CD1c-positive myeloid dendritic cell (primary cell): ENCODE measurements around the gene KLRC4.
"Not testable (repeated sequence)": the region's sequence is repeated elsewhere in the genome, so short reads cannot be mapped to it uniquely, and the experiment has no call there.

Experiments
- DNase-seq: peaks from one replicate; pipeline ENCODE4 v3.0.0-alpha.2; 2016; ENCODE audit errors: extremely low spot score

KLRC4 gene

DNA sequence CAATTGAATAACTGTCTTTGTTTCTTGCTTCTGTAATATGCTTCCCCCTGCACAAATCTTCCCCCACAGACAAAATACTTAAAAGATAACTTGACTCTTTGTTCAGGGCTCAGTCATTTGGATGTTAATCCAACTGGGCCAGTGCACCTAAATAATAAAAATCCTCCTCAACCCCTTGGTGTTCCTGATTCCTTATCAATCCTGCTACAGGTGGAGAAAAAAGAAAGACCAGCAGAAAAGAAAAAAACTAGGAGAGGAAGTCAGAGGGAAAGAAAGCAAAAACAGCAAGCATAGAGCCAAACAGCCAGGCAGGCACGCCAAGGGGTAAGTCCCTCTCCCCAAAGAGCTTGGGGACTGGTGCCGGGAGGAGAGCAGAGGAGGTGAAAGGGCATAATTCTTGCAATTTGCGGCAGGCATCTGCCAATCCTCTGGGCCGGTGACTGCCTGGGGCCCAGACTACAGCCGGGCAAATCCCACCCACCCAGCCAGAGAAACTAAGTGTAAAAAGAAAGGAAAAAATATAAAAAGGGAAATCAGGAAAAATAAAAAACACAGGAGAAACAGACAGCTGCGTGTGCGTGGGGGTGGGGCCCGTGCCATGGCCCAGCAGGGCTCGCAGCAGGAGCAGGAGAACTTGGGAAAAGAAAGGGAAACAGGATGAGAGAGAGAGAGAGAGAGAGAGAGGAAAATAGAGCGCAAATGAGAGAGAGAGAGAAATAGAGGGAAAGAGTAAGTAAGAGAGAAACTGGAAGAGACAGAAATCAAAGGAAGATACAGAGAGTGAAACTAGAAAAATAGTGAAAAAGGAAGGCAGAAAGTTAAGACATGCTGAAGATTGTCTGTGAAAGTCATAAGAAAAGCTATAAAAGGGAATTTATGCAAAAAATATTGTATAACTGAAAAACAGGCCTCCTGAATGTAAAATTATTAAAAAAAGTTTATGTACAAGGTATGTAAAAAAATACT is 41.1 kb downstream of the KLRC4 start:
- no peak for DNase-seq

GRCh38 chr12:10367714-10368113 is 41.8 kb downstream of the KLRC4 start:
- DNase-seq = not testable (repeated sequence)

- peak; percentile 18 for DNase-seq
Observed at GRCh38 chr12:10366875-10367274, 42.7 kb downstream of the KLRC4 start.

- DNase-seq = peak; percentile 11
Observed at GRCh38 chr12:10365696-10366405, 43.7 kb downstream of the KLRC4 start.

GRCh38 chr12:10364815-10365622 is 44.5 kb downstream of the KLRC4 start:
- DNase-seq = peak; percentile 70

GRCh38 chr12:10363914-10364814 is 45.4 kb downstream of the KLRC4 start:
- DNase-seq = peak; percentile 41

DNA sequence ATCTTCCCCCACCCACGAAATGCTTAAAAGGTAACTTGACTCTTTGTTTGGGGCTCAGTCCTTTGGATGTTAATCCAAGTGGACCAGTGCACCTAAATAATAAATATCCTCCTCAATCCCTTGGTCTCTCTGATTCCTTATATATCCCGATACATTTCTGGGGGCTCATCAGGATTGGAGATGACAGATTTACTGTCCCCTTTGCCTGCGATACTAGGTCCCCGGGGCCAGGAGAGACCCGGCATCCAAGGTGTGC is 46.0 kb downstream of the KLRC4 start:
- no peak for DNase-seq

- peak; percentile 15 for DNase-seq
Observed at GRCh38 chr12:10362828-10363657, 46.5 kb downstream of the KLRC4 start.

GRCh38 chr12:10362325-10362724 is 47.2 kb downstream of the KLRC4 start:
- no peak for DNase-seq

- no peak for DNase-seq
Observed at GRCh38 chr12:10361622-10362021, 47.9 kb downstream of the KLRC4 start.

GRCh38 chr12:10361084-10361483 is 48.5 kb downstream of the KLRC4 start:
- no peak for DNase-seq

DNA sequence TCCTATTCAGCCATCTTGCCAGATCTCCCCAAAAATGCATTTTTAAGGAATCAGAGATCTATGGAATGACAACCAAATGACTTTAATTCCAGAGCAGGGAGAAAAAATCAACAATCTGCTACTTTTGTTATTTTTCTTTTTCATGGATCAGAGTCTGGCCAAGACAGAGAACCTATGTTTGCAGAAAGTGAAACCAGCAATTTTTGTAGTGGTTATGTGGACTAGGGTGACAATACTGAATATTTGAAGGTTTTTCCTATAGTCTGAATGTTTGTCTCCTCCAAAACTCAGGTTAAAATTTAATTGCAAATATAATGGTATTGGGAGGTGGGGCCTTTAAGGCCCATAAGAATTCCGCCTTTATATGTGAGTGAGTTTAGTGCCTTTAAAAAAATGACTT is 50.6 kb downstream of the KLRC4 start:
- no peak for DNase-seq

DNA sequence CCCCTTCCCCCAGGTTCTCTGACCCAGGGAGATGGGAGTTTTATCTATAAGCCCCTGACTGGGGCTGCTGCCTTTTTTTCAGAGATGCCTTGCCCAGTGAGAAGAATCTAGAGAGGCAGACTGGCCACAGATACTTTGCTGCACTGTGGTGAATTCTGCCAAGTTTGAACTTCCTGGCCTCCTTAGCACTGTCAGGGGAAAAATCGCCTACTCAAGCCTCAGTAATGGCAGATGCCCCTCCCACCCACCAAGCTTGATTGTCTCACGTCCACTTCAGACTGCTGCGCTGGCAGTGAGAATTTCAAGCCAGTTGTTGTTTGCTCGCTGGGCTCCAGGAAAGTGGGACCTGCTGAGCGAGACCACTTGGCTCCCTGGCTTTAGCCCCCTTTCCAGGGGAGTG is 51.4 kb downstream of the KLRC4 start:
- DNase-seq = no peak
